Measurements from ENCODE around the gene RAMACL.

Gene RAMACL

DNA sequence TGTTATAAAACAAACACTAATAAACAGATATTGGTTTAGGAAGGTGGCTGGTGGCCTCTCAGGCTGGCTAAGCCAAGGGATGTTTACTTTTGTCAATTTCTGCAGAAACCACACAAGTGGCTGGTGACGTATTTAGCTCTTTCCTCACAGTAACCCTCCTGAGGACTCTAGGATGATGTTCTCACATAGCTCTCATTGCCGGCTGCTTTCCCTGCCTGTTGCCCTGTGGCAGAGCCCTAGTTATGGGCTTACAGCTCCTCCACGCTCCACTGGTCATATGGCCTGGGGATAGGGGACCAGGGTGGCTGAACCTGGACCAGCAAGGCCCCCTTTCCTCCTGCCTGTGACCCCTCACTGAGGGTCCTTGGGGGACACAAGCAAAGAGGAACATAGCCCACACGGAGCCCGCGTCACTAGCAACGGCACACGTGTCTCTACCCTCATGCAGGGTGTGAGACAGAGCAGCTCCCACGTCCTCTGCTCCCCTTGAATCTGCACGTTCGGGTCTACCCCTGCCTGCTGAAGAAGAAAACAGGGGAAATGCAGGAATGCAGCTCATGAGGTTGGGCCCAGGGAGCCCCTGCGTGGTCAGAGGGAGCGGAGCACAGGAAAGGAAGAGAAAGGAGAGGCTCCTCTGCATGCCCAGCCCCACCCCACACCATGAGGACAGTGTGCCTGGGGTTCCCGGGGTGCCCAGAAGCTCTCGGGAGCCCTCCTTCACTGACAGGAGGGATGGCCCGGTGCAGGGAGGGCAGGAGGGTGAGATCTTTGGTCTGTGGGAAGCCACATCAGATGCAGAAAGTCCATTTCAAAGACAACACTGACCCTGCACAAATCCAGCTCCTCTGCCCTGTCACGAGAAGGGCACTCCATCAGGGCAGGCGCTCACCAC is 13.9 kb downstream of the RAMACL start:
- no peak for DNase-seq

DNA sequence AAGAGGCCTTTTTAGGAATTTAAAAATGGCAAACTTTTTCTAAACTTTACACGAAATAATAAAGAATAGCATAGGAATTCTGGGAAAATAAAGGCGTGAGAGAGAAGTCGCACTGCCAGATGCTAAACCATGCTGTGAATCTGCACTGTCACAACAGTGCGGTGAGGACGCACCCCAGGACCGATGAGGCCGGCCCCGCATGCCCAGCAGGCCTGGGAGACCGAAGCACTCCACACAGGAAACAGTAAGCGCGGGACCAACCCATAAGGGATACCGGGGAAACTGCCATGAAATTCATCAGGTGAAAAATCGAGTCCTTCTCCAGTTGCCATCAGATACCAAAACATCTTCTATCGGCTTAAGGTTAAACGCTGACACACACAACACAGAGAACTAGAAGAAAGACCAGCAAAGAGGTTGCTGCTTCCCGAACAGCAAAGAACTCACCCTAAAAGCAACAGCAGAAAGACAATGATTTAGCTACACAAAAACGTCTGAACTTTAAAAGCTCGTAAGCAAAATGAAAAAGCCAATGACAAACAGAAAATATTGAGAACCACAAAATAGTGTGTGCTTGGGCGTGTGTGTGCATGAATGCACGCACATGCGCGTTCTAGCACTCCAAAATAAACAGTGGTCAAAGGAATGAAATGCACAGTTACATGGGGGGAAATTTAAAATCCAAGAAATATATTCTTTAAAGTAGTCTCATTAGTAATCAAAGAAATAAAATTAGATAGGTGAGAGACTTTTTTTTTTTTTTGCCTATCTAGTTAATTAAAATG is 15.4 kb downstream of the RAMACL start:
- DNase-seq, result no peak

DNA sequence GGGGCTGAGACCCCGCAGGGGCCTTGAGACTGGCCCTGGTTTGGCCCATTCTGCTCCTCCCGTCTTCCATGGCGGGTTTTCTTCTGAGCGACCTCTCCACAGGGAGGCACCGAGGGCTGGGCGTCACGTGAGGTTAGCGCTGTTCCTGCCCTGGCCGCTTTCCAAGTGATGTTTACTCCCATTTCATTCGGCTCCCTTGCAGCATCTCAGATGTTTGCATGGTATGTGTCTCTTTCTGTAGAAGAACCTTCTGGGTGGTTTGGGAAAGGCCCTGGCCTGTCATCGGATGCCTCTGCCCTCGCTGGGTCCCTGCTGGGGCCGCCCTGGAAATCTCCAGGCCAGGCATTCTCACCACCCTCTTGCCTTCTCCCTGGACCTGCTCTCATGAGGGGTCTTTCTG is 17.3 kb downstream of the RAMACL start:
- DNase-seq, result no peak

- no peak for DNase-seq
Observed at GRCh38 chr6:166567813-166568212, 18.7 kb downstream of the RAMACL start.

GRCh38 chr6:166567107-166567506 is 19.4 kb downstream of the RAMACL start:
- no peak for DNase-seq

- no peak for DNase-seq
Observed at GRCh38 chr6:166566026-166567011, 20.2 kb downstream of the RAMACL start.

- no peak for DNase-seq
Observed at GRCh38 chr6:166565084-166565967, 21.2 kb downstream of the RAMACL start.

- no peak for DNase-seq
Observed at GRCh38 chr6:166563805-166564204, 22.7 kb downstream of the RAMACL start.

DNA sequence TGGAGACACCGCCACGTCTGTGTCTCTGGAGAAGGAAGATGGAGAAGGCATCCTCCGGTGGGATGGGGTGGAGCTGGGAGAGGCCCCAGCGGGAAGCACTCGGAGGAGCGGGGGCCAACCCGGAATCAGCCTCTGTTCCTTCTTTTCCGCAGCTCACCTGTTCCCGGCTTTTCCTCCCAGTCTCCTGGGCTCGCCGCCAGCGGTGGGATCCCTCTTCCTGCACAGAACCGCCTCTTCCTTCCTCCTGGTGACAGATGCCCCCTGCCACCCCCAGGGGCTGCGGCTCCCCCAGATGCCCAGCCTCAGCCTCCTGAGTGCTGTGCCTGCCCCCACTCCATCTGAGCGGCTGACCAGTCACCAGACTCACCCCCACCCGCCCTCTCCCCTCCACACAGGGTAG is 23.3 kb downstream of the RAMACL start:
- no peak for DNase-seq

DNA sequence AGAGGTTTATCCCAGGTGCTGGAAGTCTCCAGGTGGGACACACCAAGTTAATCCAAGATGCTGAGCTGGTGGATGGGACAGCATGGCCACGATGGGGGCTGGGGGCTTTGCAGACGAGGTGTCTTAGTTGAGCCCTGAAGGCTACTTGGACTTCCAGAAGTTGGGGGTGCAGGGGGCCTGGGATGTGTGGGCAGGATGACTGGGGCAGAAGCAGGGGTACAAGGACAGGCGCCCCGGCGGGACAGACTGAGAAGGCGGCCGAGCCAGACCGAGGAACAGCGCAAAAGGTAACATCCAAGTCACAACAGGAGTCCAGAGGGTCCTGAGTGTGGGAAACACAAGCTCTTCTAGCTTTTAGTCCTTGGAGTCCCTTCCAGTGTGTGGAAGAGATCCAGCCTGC is 23.8 kb downstream of the RAMACL start:
- no peak for DNase-seq

DNA sequence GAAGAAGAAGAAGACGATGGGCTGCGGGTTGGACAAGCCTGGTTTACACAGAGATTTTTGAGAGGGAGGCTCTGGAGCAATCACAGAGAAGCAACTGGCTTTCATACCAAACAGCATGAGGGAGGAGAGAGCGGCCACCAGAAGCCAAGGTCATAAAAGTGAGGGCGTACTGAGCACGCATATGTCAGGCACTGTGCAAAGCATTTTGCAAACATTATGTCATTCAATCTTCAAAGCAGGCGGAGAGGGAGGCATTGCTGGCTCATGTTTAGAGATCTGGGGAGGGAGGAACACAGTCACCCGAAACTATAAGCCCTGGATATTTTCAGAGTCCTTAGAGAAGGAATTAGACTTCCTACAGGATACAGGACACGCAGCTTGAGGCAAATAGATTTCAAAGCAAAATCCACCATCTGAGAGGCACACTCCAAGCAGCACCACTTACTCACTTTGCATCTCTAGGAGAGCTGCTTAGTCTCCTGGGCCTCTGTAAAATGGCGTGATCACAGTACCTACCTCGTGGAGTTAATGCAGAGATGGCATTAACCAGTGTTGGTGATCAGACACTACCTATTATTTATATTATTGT is 24.6 kb downstream of the RAMACL start:
- DNase-seq, result no peak

- no peak for DNase-seq
Observed at GRCh38 chr6:166560222-166560621, 26.3 kb downstream of the RAMACL start.

DNA sequence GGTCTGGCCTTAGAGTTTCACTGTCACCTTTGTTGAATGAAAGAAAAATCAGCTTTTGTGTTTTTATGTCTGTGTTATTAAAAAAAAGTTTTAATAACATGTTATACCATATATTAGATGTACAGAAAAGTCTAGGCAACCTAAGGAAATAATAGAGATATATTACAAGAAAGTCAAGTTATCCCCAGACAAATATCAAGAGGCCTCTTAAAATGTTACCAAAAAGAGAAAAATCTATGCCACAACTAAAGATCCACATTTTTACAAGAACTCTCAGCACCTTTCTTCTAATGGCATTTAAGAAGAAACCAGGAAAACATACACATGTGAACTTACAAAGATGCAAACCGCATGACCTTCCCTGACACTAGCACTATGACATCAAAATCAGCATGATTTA is 26.8 kb downstream of the RAMACL start:
- DNase-seq, result no peak

GRCh38 chr6:166559211-166559610 is 27.3 kb downstream of the RAMACL start:
- no peak for DNase-seq

DNA sequence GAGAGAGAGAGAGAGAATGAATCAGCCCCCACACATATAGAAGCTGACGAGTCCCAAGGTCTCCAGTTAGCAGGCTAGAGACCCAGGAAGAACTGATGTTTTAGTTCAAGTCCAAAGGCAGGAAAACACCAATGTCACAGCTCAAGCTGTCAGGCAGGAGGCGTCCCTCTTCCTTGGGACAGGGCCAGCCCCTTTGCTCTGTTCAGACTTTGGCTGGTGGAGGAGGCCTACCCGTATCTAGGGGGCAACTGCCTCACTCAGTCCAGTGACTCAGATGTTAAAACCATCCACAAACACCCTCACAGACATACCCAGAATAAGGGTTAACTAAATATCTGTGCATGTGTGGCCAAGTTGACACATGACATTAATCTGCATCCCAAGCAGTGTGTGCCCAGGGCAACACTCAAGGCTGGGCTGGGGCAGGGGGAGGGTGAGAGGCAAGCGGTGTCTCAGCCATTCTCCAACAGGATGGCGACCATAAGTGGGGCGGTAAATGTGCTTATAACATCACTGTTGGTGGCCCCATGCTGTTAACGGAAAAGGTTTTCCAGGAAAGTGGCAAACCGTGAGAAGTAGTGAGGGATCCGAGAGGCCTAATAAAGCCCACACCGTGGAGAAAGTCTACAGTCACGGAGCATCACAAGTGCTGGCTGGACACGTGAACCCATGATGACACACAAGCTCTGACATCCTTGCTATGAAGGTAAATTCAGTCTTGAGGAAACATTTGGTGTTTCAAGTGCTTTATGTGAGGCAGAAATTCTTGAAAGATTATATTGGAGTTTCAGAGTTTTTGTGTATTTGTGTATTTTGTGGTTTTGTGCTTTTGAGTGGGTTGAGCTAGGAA is 28.1 kb downstream of the RAMACL start:
- DNase-seq, result no peak

GRCh38 chr6:166556863-166557322 is 29.6 kb downstream of the RAMACL start:
- DNase-seq, result no peak

GRCh38 chr6:166556336-166556735 is 30.1 kb downstream of the RAMACL start:
- DNase-seq, result no peak

- no peak for DNase-seq
Observed at GRCh38 chr6:166555086-166555485, 31.4 kb downstream of the RAMACL start.

GRCh38 chr6:166554316-166554715 is 32.2 kb downstream of the RAMACL start:
- DNase-seq, result no peak

- no peak for DNase-seq
Observed at GRCh38 chr6:166553563-166554271, 32.8 kb downstream of the RAMACL start.
